Activated CD4-positive, alpha-beta T cell treated with anti-CD3 and anti-CD28 coated beads for 36 hours (primary cell): ENCODE results near the gene CD19. TPM values are rescaled to one million over a fixed set of nuclear protein-coding genes. Genes with fewer than 3 reads are reported as not detected.

Experiments used
- ATAC-seq: fragments of 200-7000 bp; cut with Tn5 transposase; one replicate; pipeline ENCODE4 v1.10.0; 2021; ENCODE audit warnings: mild to moderate bottlenecking, moderate library complexity
- CTCF ChIA-PET: fragments of 350-600 bp; sonication (Branson Sonifier 250); formaldehyde crosslinking; loops from one replicate; lab custom pipeline; 2021; ENCODE audit warnings: antibody characterized with exemption; lab: Charles Lee
- POLR2A ChIA-PET: fragments of 350-600 bp; sonication (Branson Sonifier 250); formaldehyde crosslinking; loops from one replicate; lab custom pipeline; 2021; ENCODE audit warnings: antibody characterized with exemption, inconsistent platforms; lab: Charles Lee
- DNase-seq: peaks from one replicate; pipeline ENCODE4 v3.0.0-alpha.2; 2020
- H3K27ac Mint-ChIP-seq: one replicate; pipeline ENCODE4 v1.8.0; 2021; ENCODE audit warnings: mixed read lengths
- H3K27me3 Mint-ChIP-seq: one replicate; pipeline ENCODE4 v1.8.0; 2021; ENCODE audit warnings: mixed read lengths
- H3K36me3 Mint-ChIP-seq: one replicate; pipeline ENCODE4 v1.8.0; 2021; ENCODE audit warnings: low read depth, mixed read lengths
- H3K4me1 Mint-ChIP-seq: one replicate; pipeline ENCODE4 v1.8.0; 2021; ENCODE audit warnings: mixed read lengths
- H3K4me3 Mint-ChIP-seq: one replicate; pipeline ENCODE4 v1.8.0; 2021; ENCODE audit warnings: mild to moderate bottlenecking, moderate library complexity, mixed read lengths
- H3K9me3 Mint-ChIP-seq: one replicate; pipeline ENCODE4 v1.8.0; 2021; ENCODE audit warnings: low read depth, mixed read lengths
- intact Hi-C, 2 experiments: fragments of 100-400 bp; cut with DNase I in 1 of 2; cut with micrococcal nuclease in 1 of 2; formaldehyde crosslinking; loops; one replicate each; pipeline versions ENCODE4 v1.14.2 to v1.15.1; 2022 to 2024; cut with DNase I, micrococcal nuclease
- total RNA-seq, 2 experiments: library from RNA; stranded (reverse); gene quantifications; one replicate each; pipeline ENCODE4 v1.2.3, GENCODE V29; 2021

The CD19 gene
- total RNA-seq, 2 experiments from 2014 or later = 0.74 to 0.80 TPM

- Mint-ChIP-seq H3K27ac (no peak overlapping the region), H3K27me3 (no peaks in the 10 kb centered on the region), H3K4me1 (no peaks in the 10 kb centered on the region), H3K4me3 (no peak overlapping the region), H3K36me3 (no peaks in the 10 kb centered on the region), H3K9me3 (no peaks in the 10 kb centered on the region)
- DNase-seq (no peak), ATAC-seq (no peak)
- ChIA-PET POLR2A (interaction anchor here (0.7 kb wide), 1 partner anchor 21 kb away, joined by 4 read pairs; no protein-coding TSS in a partner anchor), CTCF (interaction anchor here (1.3 kb wide), 1 partner anchor 9 kb away, joined by 3 read pairs; no protein-coding TSS in a partner anchor)
- intact Hi-C loops = no loop called here
Measured at GRCh38 chr16:28898942-28899341, 32.8 kb upstream of the CD19 start.

- Mint-ChIP-seq H3K27me3 (no peaks in the 10 kb centered on the region), H3K4me1 (no peaks in the 10 kb centered on the region), H3K27ac (no peak overlapping the region), H3K4me3 (no peak overlapping the region), H3K36me3 (no peaks in the 10 kb centered on the region), H3K9me3 (no peaks in the 10 kb centered on the region)
- ATAC-seq = no peak
- POLR2A ChIA-PET = interaction anchor here (0.7 kb wide), 2 partner anchors 38 to 361 kb away, joined by 3 to 4 read pairs; partner anchors contain the start of gene NUPR1
- DNase-seq = no peak
- CTCF ChIA-PET = interaction anchor here (0.6 kb wide), 1 partner anchor 89 kb away, joined by 3 read pairs; no protein-coding TSS in a partner anchor
- intact Hi-C loops = no loop called here
Measured at GRCh38 chr16:28899882-28900590, 31.7 kb upstream of the CD19 start.

GRCh38 chr16:28900601-28901000, 31.2 kb upstream of the CD19 start:
- Mint-ChIP-seq H3K9me3 (no peaks in the 10 kb centered on the region), H3K4me1 (no peaks in the 10 kb centered on the region), H3K27ac (no peak overlapping the region), H3K27me3 (no peaks in the 10 kb centered on the region), H3K4me3 (no peak overlapping the region), H3K36me3 (no peaks in the 10 kb centered on the region)
- ChIA-PET CTCF (no interaction called here), POLR2A (interaction anchor here (0.7 kb wide), 1 partner anchor 38 kb away, joined by 3 read pairs; no protein-coding TSS in a partner anchor)
- ATAC-seq = no peak
- no peak for DNase-seq
- intact Hi-C loops = no loop called here

- Mint-ChIP-seq H3K27me3 (no peaks in the 10 kb centered on the region), H3K4me1 (no peaks in the 10 kb centered on the region)
- CTCF ChIA-PET = no interaction called here
Measured at GRCh38 chr16:28901862-28902261, 29.9 kb upstream of the CD19 start.

GRCh38 chr16:28902909-28903308, 28.9 kb upstream of the CD19 start:
- Mint-ChIP-seq H3K27me3 (no peaks in the 10 kb centered on the region), H3K4me3 (no peak overlapping the region), H3K36me3 (no peaks in the 10 kb centered on the region), H3K27ac (no peak overlapping the region), H3K4me1 (no peaks in the 10 kb centered on the region), H3K9me3 (no peaks in the 10 kb centered on the region)
- DNase-seq (no peak), ATAC-seq (no peak)
- intact Hi-C loops = no loop called here
- ChIA-PET CTCF (no interaction called here), POLR2A (no interaction called here)

More at GRCh38 chr16:28901862-28902261, 29.9 kb upstream of the CD19 start:
- no peak overlapping the region for H3K4me3 Mint-ChIP-seq
- H3K9me3 Mint-ChIP-seq = no peaks in the 10 kb centered on the region
- H3K27ac Mint-ChIP-seq = no peak overlapping the region
- intact Hi-C loops = no loop called here
- POLR2A ChIA-PET = no interaction called here
- DNase-seq (no peak), ATAC-seq (no peak)
- no peaks in the 10 kb centered on the region for H3K36me3 Mint-ChIP-seq

- no peak for ATAC-seq
- POLR2A ChIA-PET = no interaction called here
Measured at GRCh38 chr16:28903344-28904042, 28.3 kb upstream of the CD19 start.

GRCh38 chr16:28904363-28904762, 27.4 kb upstream of the CD19 start:
- no peak overlapping the region for H3K4me3 Mint-ChIP-seq
- ChIA-PET POLR2A (no interaction called here), CTCF (no interaction called here)
- no peak overlapping the region for H3K27ac Mint-ChIP-seq
- ATAC-seq (no peak), DNase-seq (no peak)
- H3K4me1 Mint-ChIP-seq = no peaks in the 10 kb centered on the region
- H3K9me3 Mint-ChIP-seq = no peaks in the 10 kb centered on the region
- H3K36me3 Mint-ChIP-seq = peaks cover 3% of the 10 kb centered on the region
- intact Hi-C loops = no loop called here
- no peaks in the 10 kb centered on the region for H3K27me3 Mint-ChIP-seq

More at GRCh38 chr16:28903344-28904042, 28.3 kb upstream of the CD19 start:
- Mint-ChIP-seq H3K9me3 (no peaks in the 10 kb centered on the region), H3K4me3 (no peak overlapping the region), H3K27ac (no peak overlapping the region), H3K27me3 (no peaks in the 10 kb centered on the region), H3K36me3 (peaks cover under 1% of the 10 kb centered on the region), H3K4me1 (no peaks in the 10 kb centered on the region)
- intact Hi-C loops = no loop called here
- CTCF ChIA-PET = no interaction called here
- no peak for DNase-seq

- Mint-ChIP-seq H3K4me3 (no peak overlapping the region), H3K36me3 (peaks cover 3% of the 10 kb centered on the region), H3K27ac (no peak overlapping the region), H3K27me3 (no peaks in the 10 kb centered on the region), H3K4me1 (no peaks in the 10 kb centered on the region), H3K9me3 (no peaks in the 10 kb centered on the region)
- intact Hi-C loops = no loop called here
- ChIA-PET POLR2A (no interaction called here), CTCF (no interaction called here)
- ATAC-seq = no peak
- no peak for DNase-seq
Measured at GRCh38 chr16:28904828-28905227, 26.9 kb upstream of the CD19 start.

GRCh38 chr16:28905229-28905754, 26.5 kb upstream of the CD19 start:
- ATAC-seq = no peak
- H3K27ac Mint-ChIP-seq = no peak overlapping the region
- ChIA-PET CTCF (no interaction called here), POLR2A (no interaction called here)
- intact Hi-C loops = no loop called here
- no peak overlapping the region for H3K4me3 Mint-ChIP-seq
- no peaks in the 10 kb centered on the region for H3K27me3 Mint-ChIP-seq
- H3K9me3 Mint-ChIP-seq = no peaks in the 10 kb centered on the region
- H3K36me3 Mint-ChIP-seq = peaks cover 7% of the 10 kb centered on the region
- DNase-seq = no peak
- H3K4me1 Mint-ChIP-seq = peaks cover 2% of the 10 kb centered on the region

- Mint-ChIP-seq H3K4me1 (peaks cover 3% of the 10 kb centered on the region), H3K27ac (no peak overlapping the region), H3K36me3 (peaks cover 7% of the 10 kb centered on the region), H3K9me3 (no peaks in the 10 kb centered on the region), H3K4me3 (no peak overlapping the region), H3K27me3 (no peaks in the 10 kb centered on the region)
- ATAC-seq (no peak), DNase-seq (no peak)
- ChIA-PET POLR2A (no interaction called here), CTCF (interaction anchor here (0.8 to 1.1 kb wide), 2 partner anchors 10 to 33 kb away, joined by 3 read pairs; no protein-coding TSS in a partner anchor)
- intact Hi-C loops = no loop called here
Measured at GRCh38 chr16:28905800-28906372, 25.9 kb upstream of the CD19 start.
